Neural cell (in vitro differentiated cells): ENCODE data around the gene VPS13D.

Experiments used
- EP300 ChIP-seq: fragments of 450-650 bp; conservative IDR thresholded peaks from 2 replicates; pipeline ENCODE4 v1.6.1; 2014; ENCODE audit warnings: antibody characterized with exemption, mild to moderate bottlenecking, moderate library complexity; ENCODE audit not compliant: poor library complexity, severe bottlenecking
- EZH2 ChIP-seq: fragments of 200-600, 300-800 bp; shearing (Covaris generic), sonication (generic); IDR thresholded peaks from 2 replicates; pipeline ENCODE4 v1.6.1; 2014; ENCODE audit warnings: antibody characterized with exemption, low read length, borderline replicate concordance, mild to moderate bottlenecking; ENCODE audit not compliant: insufficient read depth, poor library complexity, severe bottlenecking
- MXI1 ChIP-seq: fragments of 450-650 bp; conservative IDR thresholded peaks from 2 replicates; pipeline ENCODE4 v1.6.1; 2014; ENCODE audit warnings: antibody characterized with exemption, mild to moderate bottlenecking; ENCODE audit not compliant: poor library complexity, severe bottlenecking
- POLR2AphosphoS5 ChIP-seq: IDR thresholded peaks from 2 replicates; pipeline ENCODE4 v1.6.1; 2012
- SMC3 ChIP-seq: fragments of 450-650 bp; conservative IDR thresholded peaks from 2 replicates; pipeline ENCODE4 v1.6.1; 2014; ENCODE audit warnings: antibody characterized with exemption, mild to moderate bottlenecking, moderate library complexity; ENCODE audit not compliant: poor library complexity
- TAF1 ChIP-seq: IDR thresholded peaks from 2 replicates; pipeline ENCODE4 v1.6.1; 2012; ENCODE audit warnings: low read depth
- TF ChIP-seq, protein P1 (sequence below): fragments of 450-650 bp; IDR thresholded peaks from 2 replicates; pipeline ENCODE4 v1.5.1; 2014; ENCODE audit warnings: antibody characterized with exemption, mild to moderate bottlenecking, moderate library complexity; ENCODE audit not compliant: poor library complexity, severe bottlenecking
- TF ChIP-seq, protein P2 (sequence below): IDR thresholded peaks from 2 replicates; pipeline ENCODE4 v1.6.1; 2012; ENCODE audit warnings: borderline replicate concordance

DNA sequence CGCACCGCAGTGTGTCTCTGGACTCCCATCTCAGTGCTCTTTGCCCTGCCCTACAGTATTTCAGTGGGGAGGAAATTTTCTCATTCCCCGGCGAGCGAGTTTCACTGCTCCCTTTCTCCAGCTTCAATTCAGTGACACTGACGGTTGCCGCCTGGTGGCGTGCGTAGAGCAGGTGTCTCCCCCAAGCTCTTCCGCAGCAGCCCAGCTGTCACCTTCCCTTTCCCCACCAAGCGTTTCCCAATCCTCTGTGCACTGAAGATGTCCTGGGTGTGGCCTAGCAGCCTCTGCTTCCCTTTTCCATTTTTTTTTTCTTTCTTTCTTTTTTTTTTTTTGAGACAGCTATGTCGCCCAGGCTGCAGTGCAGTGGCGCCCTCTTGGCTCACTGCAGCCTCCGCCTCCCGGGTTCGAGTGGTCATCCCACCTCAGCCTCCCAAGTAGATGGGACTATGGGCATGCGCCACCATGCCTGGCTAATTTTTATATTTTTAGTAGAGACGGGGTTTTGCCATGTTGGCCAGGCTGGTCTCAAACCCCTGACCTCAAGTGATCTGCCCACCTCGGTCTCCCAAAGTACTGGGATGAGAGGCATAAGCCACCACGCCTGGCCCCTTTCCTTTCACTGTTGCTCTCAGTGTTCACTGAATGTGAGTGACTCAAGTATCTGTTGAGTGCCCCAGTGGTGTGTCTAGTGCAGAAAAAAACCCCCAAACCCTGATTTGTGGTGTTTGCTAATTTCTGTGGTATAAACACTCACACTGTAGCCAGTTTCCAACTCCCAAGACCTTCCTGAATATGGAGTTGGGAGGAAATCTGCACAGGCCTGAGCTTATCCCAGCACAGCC, 33.0 kb upstream of the VPS13D start:
- TF ChIP-seq, protein P1, sequence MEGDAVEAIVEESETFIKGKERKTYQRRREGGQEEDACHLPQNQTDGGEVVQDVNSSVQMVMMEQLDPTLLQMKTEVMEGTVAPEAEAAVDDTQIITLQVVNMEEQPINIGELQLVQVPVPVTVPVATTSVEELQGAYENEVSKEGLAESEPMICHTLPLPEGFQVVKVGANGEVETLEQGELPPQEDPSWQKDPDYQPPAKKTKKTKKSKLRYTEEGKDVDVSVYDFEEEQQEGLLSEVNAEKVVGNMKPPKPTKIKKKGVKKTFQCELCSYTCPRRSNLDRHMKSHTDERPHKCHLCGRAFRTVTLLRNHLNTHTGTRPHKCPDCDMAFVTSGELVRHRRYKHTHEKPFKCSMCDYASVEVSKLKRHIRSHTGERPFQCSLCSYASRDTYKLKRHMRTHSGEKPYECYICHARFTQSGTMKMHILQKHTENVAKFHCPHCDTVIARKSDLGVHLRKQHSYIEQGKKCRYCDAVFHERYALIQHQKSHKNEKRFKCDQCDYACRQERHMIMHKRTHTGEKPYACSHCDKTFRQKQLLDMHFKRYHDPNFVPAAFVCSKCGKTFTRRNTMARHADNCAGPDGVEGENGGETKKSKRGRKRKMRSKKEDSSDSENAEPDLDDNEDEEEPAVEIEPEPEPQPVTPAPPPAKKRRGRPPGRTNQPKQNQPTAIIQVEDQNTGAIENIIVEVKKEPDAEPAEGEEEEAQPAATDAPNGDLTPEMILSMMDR: no peak
- TF ChIP-seq, protein P2, sequence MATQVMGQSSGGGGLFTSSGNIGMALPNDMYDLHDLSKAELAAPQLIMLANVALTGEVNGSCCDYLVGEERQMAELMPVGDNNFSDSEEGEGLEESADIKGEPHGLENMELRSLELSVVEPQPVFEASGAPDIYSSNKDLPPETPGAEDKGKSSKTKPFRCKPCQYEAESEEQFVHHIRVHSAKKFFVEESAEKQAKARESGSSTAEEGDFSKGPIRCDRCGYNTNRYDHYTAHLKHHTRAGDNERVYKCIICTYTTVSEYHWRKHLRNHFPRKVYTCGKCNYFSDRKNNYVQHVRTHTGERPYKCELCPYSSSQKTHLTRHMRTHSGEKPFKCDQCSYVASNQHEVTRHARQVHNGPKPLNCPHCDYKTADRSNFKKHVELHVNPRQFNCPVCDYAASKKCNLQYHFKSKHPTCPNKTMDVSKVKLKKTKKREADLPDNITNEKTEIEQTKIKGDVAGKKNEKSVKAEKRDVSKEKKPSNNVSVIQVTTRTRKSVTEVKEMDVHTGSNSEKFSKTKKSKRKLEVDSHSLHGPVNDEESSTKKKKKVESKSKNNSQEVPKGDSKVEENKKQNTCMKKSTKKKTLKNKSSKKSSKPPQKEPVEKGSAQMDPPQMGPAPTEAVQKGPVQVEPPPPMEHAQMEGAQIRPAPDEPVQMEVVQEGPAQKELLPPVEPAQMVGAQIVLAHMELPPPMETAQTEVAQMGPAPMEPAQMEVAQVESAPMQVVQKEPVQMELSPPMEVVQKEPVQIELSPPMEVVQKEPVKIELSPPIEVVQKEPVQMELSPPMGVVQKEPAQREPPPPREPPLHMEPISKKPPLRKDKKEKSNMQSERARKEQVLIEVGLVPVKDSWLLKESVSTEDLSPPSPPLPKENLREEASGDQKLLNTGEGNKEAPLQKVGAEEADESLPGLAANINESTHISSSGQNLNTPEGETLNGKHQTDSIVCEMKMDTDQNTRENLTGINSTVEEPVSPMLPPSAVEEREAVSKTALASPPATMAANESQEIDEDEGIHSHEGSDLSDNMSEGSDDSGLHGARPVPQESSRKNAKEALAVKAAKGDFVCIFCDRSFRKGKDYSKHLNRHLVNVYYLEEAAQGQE: no peak
- TF ChIP-seq EP300 (no peak), TAF1 (no peak), EZH2 (no peak), POLR2AphosphoS5 (no peak), SMC3 (no peak), MXI1 (no peak)
